Measurements from ENCODE around the gene PES1. TPM values are rescaled to one million over a fixed set of nuclear protein-coding genes. Genes with fewer than 3 reads are reported as not detected.
A peak's percentile ranks its signal among the peaks of the same experiment; 100 is the strongest.
"Not testable (repeated sequence)": the region's sequence is repeated elsewhere in the genome, so short reads cannot be mapped to it uniquely, and the experiment has no call there.

The PES1 gene
- total RNA-seq, 8 experiments from 2014 or later = 78.6 to 142 (median 105) TPM

DNA sequence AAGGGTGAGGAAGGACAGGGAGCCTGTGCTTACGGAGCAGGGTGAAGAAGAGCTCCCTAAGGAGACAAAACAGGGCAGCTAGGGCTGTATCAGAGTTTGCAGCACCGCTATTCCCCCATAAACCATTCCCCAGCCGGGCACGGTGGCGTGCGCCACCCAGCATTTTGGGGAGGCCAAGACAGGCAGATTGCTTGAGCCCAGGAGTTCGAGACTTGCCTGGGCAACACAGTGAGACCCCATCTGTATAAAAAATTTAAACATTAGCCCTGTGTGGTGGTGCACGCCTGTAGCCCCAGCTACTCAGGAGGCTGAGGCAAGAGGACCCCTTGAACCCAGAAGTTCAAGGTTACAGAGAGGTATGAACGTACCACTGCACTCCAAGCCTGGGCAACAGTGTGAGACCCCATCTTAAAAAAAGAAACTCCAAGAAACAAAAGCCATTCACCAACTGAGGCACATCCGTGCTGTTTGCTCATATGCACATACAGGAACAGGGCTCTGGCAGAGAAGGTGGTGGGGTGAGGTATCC lies 22.0 kb downstream of the PES1 start:
- ATAC-seq (replicated peaks in 6 of 8) = no peak
- no peak overlapping the region for H3K27ac ChIP-seq
- 25 to 100% (median 90%) methylated on average over 1 to 6 of the region's 10 CpGs; no CpG with 5 or more reads in 1 of the 10 experiments for WGBS, 10 experiments
- H3K4me1 ChIP-seq (replicated peaks in 1 of 2) = peaks cover under 1 to 16% of the 10 kb centered on the region in 2 donors
- H3K4me3 ChIP-seq = no peak overlapping the region
- in situ Hi-C loops (cut with MboI; ENCODE audit: low pct_unique_long_range_greater_than_20kb in 2 of 9, low sequenced_read_pairs in 9 of 9, unreplicated experiment in 9 of 9) = no loop called here

DNA sequence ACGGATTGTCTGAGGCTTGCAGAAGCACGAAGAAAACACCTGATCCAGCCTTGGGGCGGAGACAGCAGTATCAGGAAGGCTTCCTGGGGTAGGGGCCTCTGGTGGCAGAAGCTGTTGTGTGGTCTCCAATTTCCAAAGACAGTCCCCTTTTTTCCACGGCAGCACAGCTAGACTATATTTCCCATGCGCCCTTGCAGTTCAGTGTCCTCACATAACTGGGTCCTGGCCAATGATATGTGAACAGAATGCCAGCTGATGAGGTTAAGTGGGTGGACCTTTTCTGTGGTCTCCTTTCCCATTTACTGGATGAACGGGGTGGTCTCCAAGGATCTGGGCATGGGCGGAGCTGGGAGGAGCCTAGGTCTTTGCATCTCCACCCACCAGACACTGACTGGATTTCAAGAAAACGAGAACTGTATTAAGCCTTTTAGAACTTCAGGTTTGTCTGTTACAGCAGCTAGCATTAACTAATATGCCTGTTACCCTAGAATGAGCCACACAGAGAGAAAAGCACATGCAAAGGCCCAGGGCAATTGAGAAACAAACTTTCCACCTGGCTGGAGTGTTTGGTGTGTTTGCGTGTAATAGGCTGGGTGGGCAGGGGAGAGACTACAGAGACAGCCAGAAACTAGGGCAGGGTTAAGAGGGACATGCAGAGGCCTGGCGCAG lies 23.4 kb downstream of the PES1 start:
- Histone ChIP-seq H3K27ac (no peak overlapping the region), H3K4me1 (replicated peaks in 1 of 2) (peaks cover 0 to 7% of the 10 kb centered on the region in 2 donors), H3K4me3 (no peak overlapping the region)
- in situ Hi-C loops (cut with MboI; ENCODE audit: low pct_unique_long_range_greater_than_20kb in 2 of 9, low sequenced_read_pairs in 9 of 9, unreplicated experiment in 9 of 9) = no loop called here
- 0 to 90% (median 63%) methylated on average over 1 to 8 of the region's 10 CpGs; no CpG with 5 or more reads in 4 of the 10 experiments for WGBS, 10 experiments
- ATAC-seq (replicated peaks in 6 of 8) = peak in 1 of 8 experiments; percentile 29

DNA sequence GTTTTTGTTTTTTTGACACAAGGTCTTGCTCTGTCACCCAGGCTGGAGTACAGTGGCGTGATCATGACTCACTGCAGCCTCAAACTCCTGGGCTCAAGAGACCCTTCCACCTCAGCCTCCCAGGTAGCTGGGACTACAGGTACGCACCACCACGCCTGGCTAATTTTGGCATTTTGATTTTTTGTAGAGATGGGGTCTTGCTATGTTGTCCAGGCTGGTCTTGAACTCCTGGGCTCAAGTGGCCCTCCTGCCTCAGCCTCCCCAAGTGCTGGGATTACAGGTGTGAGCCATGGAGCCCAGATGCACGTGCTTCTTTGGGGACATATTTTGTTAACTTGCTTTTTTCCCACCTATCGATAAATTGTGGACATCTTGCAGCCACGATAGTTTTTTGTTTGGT lies 24.4 kb downstream of the PES1 start:
- ATAC-seq (replicated peaks in 6 of 8); H3K4me1 ChIP-seq (replicated peaks in 1 of 2); H3K4me3 ChIP-seq; H3K27ac ChIP-seq; in situ Hi-C loops (cut with MboI; ENCODE audit: low pct_unique_long_range_greater_than_20kb in 2 of 9, low sequenced_read_pairs in 9 of 9, unreplicated experiment in 9 of 9): not testable (repeated sequence)
- 17 to 100% (median 88%) methylated on average over 1 to 4 of the region's 6 CpGs; no CpG with 5 or more reads in 2 of the 10 experiments for WGBS, 10 experiments

DNA sequence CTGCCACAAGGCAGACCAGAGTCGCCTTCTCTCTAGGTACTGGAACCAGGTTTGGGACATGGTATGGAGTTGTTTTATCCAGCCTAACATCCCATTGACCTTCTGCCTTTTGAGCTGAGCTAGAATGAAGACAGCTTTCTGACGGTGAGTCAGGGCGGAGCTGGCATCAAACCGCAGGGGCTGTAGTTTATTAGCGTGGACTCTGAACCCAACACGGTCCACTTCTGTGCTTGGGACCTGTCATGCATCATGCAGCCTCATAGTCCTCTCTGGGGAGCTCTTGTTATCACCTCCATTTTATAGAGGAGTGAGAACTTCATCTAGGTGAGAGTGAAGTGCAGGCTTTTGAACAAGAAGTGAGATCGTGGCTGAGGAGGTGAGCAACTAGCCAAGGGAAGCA lies 25.6 kb downstream of the PES1 start:
- 6 to 80% (median 67%) methylated on average over 1 to 6 of the region's 7 CpGs; no CpG with 5 or more reads in 3 of the 10 experiments for WGBS, 10 experiments
- Histone ChIP-seq H3K27ac (no peak overlapping the region), H3K4me1 (replicated peaks in 1 of 2) (peaks cover 0 to 2% of the 10 kb centered on the region in 2 donors), H3K4me3 (no peak overlapping the region)
- in situ Hi-C loops (cut with MboI; ENCODE audit: low pct_unique_long_range_greater_than_20kb in 2 of 9, low sequenced_read_pairs in 9 of 9, unreplicated experiment in 9 of 9) = no loop called here
- no peak for ATAC-seq (replicated peaks in 6 of 8)

DNA sequence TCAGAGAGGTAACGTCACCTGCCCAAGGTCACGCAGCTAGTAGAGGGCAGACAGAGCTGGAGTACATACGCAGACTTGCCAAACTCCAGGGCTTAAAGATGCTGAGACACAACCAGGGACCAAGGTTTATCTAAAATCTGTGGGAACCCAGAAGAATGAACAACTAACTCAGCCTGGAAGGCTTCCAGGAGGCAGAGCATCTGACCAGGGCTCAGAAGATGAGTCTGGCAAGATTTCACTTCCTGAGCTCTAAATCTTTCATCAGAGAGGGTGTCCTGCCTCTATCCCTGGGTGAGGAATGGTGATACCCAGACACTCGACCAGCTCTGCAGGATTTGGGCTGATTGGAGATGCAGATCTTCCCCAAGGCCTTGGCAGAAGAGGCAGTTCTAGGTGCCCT lies 26.4 kb downstream of the PES1 start:
- no peak overlapping the region for H3K27ac ChIP-seq
- WGBS, 10 experiments = 44 to 100% (median 80%) methylated on average over 1 to 4 of the region's 4 CpGs; no CpG with 5 or more reads in 5 of the 10 experiments
- ATAC-seq (replicated peaks in 6 of 8) = no peak
- no peak overlapping the region for H3K4me3 ChIP-seq
- peaks cover 0 to 2% of the 10 kb centered on the region in 2 donors for H3K4me1 ChIP-seq (replicated peaks in 1 of 2)
- in situ Hi-C loops (cut with MboI; ENCODE audit: low pct_unique_long_range_greater_than_20kb in 2 of 9, low sequenced_read_pairs in 9 of 9, unreplicated experiment in 9 of 9) = no loop called here

DNA sequence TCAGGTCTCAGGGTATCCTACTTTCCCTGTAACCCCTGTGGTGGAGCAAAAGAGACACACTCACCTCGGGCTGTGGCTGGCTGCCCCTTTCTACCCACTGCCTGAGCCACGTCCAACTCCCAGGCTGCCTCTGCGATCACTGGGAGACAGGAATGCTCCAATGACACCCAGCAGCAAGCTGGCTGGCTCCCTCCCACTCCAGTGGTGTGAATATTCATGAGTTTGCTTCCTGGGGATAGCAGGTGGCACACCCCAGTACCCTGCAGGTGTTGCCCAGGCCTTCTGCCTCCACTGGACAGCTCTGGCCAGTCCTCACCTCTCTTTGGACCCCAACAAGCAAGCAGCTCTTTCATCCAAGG lies 27.0 kb downstream of the PES1 start:
- WGBS, 10 experiments = 0 to 33% (median 10%) methylated on average over 1 of the region's 3 CpGs; no CpG with 5 or more reads in 6 of the 10 experiments
- no peak overlapping the region for H3K4me3 ChIP-seq
- peak; percentile 56 to 86 (median 74) for ATAC-seq (replicated peaks in 6 of 8)
- peaks cover 0 to 5% of the 10 kb centered on the region in 2 donors for H3K4me1 ChIP-seq (replicated peaks in 1 of 2)
- in situ Hi-C loops (cut with MboI; ENCODE audit: low pct_unique_long_range_greater_than_20kb in 2 of 9, low sequenced_read_pairs in 9 of 9, unreplicated experiment in 9 of 9) = no loop called here
- no peak overlapping the region for H3K27ac ChIP-seq

DNA sequence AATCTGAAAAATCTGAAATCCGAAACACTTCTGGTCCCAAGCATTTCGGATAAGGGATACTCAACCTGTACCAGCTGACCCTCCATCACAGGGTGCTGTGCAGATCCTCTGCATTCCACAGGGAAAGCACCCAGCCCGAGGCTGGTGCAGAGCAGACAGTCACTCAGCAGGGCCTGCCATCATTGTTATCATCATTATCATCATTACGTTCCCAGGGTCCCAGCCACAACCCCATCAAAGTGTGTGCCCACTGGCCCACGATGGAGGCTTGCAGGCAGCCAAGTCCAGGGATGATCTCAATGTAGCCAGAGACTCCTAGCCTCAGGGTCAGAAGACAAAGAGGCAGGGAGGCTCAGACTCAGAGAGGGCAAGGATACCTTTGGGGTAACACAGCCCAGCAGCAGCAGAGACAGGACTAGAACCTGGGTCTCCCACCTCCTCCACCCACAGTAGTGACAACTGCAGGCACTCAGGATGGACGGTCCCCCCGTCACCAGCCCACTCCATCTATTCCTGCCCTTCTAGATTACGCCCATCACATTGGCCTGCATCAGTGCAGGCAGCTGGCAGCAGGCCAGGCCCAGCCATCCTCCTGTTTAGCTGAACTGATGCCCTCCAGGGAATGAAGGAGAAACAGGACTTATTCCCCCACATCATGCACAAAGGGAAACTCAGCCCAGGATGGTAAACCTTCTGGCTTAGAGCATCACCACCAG lies 27.5 kb downstream of the PES1 start:
- no peak overlapping the region for H3K27ac ChIP-seq
- H3K4me1 ChIP-seq (replicated peaks in 1 of 2) = peaks cover 0 to 5% of the 10 kb centered on the region in 2 donors
- in situ Hi-C loops (cut with MboI; ENCODE audit: low pct_unique_long_range_greater_than_20kb in 2 of 9, low sequenced_read_pairs in 9 of 9, unreplicated experiment in 9 of 9) = no loop called here
- no peak overlapping the region for H3K4me3 ChIP-seq
- 10 to 83% (median 50%) methylated on average over 1 to 4 of the region's 8 CpGs; no CpG with 5 or more reads in 3 of the 10 experiments for WGBS, 10 experiments
- peak in 5 of 8 experiments; percentile 22 to 52 (median 45) for ATAC-seq (replicated peaks in 6 of 8)

DNA sequence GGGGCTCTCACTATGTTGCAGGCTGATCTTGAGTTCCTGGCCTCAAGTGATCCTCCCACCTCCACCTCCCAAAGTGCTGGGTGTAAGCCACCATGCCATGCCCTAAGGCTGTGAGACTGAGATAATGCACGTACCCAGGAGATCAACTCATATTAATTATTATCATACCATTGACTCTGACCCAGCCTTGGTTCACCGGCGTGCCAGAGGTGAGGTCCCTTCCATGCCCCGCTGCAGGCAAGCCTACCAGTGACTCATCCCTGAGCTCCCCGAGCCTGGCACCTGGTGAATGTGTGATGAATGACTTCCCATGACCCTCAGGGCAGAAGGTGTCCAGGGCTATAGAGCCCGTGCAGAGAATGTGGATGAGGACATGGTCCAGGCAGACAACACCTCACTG lies 29.3 kb downstream of the PES1 start:
- H3K27ac ChIP-seq = no peak overlapping the region
- ATAC-seq (replicated peaks in 6 of 8) = no peak

DNA sequence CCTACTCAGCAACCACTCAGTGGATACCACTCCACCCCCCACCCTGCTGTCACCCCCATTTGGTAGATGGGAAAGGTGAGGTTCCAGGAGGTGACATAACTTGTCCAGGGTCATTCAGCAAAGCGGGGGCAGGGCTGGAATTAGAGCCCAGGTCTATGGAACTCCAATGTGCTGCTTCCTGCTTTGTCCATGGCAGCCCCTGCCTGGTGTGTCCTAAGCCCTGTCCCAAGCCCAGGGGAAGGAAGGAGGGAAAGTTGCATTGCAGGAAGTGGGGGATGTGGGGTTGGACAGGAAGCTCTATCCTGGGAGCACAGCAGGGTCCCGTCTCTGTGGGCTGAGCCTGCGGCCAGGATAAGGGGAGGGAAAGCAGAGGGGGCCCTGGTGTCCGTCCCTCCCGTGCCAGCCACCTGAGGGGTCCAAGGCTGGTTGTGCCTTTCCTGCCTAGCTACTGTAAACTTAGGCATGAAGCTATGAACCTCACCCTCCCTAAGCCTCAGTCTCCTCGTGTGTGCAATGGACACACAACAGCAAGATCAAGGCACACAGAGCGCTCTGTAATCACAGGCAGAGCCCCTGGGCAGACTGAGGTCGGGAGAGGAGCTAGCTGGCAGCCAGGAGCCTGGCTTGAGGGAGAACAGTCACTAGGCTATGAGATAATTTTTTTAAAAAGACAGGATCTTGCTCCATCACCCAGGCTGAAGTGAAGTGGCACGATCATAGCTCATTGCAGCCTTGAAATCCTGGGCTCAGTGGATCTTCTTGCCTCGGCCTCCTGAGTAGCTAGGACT lies 30.1 kb downstream of the PES1 start:
- in situ Hi-C loops (cut with MboI; ENCODE audit: low pct_unique_long_range_greater_than_20kb in 2 of 9, low sequenced_read_pairs in 9 of 9, unreplicated experiment in 9 of 9) = no loop called here
- Histone ChIP-seq H3K27ac (no peak overlapping the region), H3K4me3 (no peak overlapping the region), H3K4me1 (replicated peaks in 1 of 2) (peaks cover 0 to 5% of the 10 kb centered on the region in 2 donors)
- no peak for ATAC-seq (replicated peaks in 6 of 8)
- 38 to 100% (median 76%) methylated on average over 1 to 4 of the region's 10 CpGs; no CpG with 5 or more reads in 1 of the 10 experiments for WGBS, 10 experiments

More for the DNA sequence above, 29.3 kb downstream of the PES1 start:
- 53 to 100% methylated on average over 1 to 3 of the region's 6 CpGs; no CpG with 5 or more reads in 8 of the 10 experiments for WGBS, 10 experiments
- H3K4me1 ChIP-seq (replicated peaks in 1 of 2) = peaks cover 0 to 5% of the 10 kb centered on the region in 2 donors
- H3K4me3 ChIP-seq = no peak overlapping the region
- in situ Hi-C loops (cut with MboI; ENCODE audit: low pct_unique_long_range_greater_than_20kb in 2 of 9, low sequenced_read_pairs in 9 of 9, unreplicated experiment in 9 of 9) = no loop called here

DNA sequence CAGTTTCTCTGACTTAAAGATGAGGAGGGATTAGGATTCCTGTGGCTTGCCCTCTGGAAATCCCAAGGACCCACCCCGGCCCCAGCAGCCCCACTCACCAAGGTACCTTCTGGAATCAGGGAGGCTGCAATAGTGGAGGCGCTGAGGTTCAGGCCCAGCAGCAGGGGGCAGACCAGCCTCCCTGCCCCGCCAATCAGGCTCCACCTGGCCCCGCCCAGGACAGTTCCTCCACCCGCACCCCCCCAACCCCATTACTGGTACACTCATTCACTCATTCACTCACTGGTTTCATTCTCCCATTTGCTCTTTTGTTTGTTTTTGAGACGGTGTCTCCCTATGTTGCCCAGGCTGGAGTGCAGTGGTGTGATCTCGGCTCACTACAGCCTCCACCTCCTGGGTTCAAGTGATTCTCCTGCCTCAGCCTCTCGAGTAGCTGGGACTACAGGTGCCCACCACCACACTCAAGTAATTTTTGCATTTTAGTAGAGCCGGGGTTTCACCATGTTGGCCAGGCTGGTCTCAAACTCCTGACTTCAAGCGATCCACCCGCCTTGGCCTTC lies 31.0 kb downstream of the PES1 start:
- H3K4me1 ChIP-seq (replicated peaks in 1 of 2); H3K4me3 ChIP-seq; in situ Hi-C loops (cut with MboI; ENCODE audit: low pct_unique_long_range_greater_than_20kb in 2 of 9, low sequenced_read_pairs in 9 of 9, unreplicated experiment in 9 of 9); H3K27ac ChIP-seq: not testable (repeated sequence)
- peak in 1 of 8 experiments; percentile 43 for ATAC-seq (replicated peaks in 6 of 8)
- 100% methylated on average over 1 to 2 of the region's 11 CpGs; no CpG with 5 or more reads in 7 of the 10 experiments for WGBS, 10 experiments

DNA sequence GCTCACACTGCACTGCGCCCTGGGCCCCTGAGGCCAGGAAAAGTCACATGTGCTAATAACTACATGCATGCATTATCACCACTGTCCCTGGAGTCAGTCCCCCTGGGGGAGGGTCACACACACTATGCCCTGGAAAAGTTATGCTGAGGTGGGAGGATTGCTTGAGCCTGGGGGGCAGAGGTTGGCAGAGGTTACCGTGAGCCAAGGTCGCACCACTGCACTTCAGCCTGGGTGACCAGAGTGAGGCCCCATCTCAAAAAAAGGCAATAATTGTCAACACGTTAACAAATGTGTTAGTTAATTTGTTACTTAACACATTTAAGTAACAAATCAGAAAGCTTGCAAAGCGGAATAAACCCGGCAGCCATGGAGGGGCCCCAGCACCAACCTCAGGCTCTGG lies 31.8 kb downstream of the PES1 start:
- H3K27ac ChIP-seq = no peak overlapping the region
- no peak overlapping the region for H3K4me3 ChIP-seq
- peak in 1 of 8 experiments; percentile 22 for ATAC-seq (replicated peaks in 6 of 8)
- 10 to 83% (median 47%) methylated on average over 1 to 5 of the region's 6 CpGs; no CpG with 5 or more reads in 3 of the 10 experiments for WGBS, 10 experiments
- in situ Hi-C loops (cut with MboI; ENCODE audit: low pct_unique_long_range_greater_than_20kb in 2 of 9, low sequenced_read_pairs in 9 of 9, unreplicated experiment in 9 of 9) = no loop called here
- H3K4me1 ChIP-seq (replicated peaks in 1 of 2) = peaks cover 0 to 5% of the 10 kb centered on the region in 2 donors

DNA sequence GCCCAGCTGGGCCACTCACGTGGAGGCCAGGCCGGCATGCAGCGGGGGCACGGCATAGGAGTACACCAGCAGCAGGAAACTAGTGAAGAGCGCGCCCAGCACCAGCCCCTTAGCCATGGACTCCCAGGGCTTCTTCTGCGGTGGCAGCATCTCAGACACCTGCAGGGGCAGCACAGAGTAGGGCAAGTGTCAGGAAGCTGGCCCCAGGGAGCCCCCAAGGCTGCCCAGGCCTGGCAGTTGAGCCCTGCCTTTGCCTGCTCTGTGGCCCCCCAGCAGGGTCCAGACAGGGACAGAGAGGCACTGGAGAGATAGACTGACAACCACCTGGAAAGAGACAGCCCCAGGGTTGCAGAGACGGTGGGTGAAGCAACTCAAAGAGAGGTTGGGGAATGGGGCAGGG lies 34.5 kb downstream of the PES1 start:
- ATAC-seq (replicated peaks in 6 of 8) = peak in 1 of 8 experiments; percentile 11
- in situ Hi-C loops (cut with MboI; ENCODE audit: low pct_unique_long_range_greater_than_20kb in 2 of 9, low sequenced_read_pairs in 9 of 9, unreplicated experiment in 9 of 9) = no loop called here
- 0 to 90% (median 37%) methylated on average over 1 to 2 of the region's 8 CpGs; no CpG with 5 or more reads in 2 of the 10 experiments for WGBS, 10 experiments
- no peak overlapping the region for H3K4me3 ChIP-seq
- H3K27ac ChIP-seq = no peak overlapping the region
- peaks cover 0 to 3% of the 10 kb centered on the region in 2 donors for H3K4me1 ChIP-seq (replicated peaks in 1 of 2)
